Melanocyte of skin (primary cell): ENCODE results near the gene KIRREL1. TPM values are rescaled to one million over a fixed set of nuclear protein-coding genes. Genes with fewer than 3 reads are reported as not detected.

Experiments used
- total RNA-seq, 2 donors: library from RNA; depleted of rRNA; stranded (reverse); fragments of >200 nt; gene quantifications; 2 replicates each; pipeline ENCODE4 v1.2.3, GENCODE V29; 2012

The KIRREL1 gene
- 10 to 100 TPM; 79.2 to 99.6 TPM for total RNA-seq

DNA sequence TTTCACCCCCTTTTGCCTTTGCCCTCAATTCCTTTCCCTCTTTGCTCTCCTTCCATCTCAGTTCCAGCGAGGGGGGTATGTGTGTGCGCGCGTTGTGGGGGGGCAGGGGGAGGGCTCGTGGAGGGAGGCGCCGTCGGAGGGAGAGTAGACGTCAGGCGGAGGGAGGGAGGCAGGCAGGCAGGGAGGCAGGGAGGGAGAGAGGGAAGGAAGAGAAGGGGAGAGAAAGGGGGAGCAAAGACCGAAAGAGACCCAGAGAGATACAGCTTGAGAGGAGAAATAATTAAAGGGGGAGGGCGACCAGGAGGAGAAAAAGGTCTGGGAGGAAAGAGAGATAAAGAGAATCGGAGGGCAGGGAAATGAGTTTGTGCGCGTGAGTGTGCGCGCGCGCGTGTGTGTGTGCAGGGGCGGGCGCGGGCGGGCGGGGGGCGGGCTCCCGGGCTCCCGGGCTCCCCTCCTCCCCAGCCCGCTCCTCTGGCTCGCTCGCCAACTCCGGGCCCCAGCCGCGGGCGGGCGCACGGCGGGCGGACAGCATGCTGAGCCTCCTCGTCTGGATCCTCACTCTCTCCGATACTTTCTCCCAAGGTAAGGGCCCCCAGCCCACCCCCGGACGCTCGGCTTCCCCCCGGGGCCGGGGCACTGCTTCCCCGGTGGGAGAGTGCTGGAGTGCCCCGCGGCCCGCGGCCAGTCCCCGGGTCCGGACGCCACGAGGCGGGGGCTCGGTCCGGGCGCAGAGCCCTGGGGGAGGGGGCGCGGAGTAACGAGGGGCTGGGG is at the start of gene KIRREL1:
Gene KIRREL1, plus strand, starts transcription at position 499 of the 771 bp plus-strand sequence. Its CDS starts 32 bp downstream, at position 531.

Other genes with a start within 250 kb of the KIRREL1 start
- gene FCRL2, start 216.5 kb upstream of the KIRREL1 start, total RNA-seq, result not detected
- gene FCRL1, start 173.5 kb upstream of the KIRREL1 start, total RNA-seq, result not detected
- gene CD5L, start 151.8 kb upstream of the KIRREL1 start, total RNA-seq, result under 1 TPM in 1 of 2 donors, not detected in 1; under 0.01 TPM
- under 1 TPM; under 0.01 to 0.34 TPM for gene CD1D, start 187.2 kb downstream of the KIRREL1 start, total RNA-seq